Mucosa of rectum (tissue), 2 donors: ENCODE measurements around the gene TCIRG1.
A peak's percentile ranks its signal among the peaks of the same experiment; 100 is the strongest.

Experiments
- H3K27ac ChIP-seq, 2 donors: one replicate each; pipeline ENCODE4 v1.7.0; 2013; ENCODE audit warnings: inconsistent platforms in 2 of 2, low read depth in 2 of 2, low read length in 2 of 2
- H3K27me3 ChIP-seq, 2 donors: one replicate each; pipeline ENCODE4 v1.7.0; 2013; ENCODE audit warnings: low read length in 2 of 2; ENCODE audit not compliant: control insufficient read depth in 2 of 2, insufficient read depth in 2 of 2
- H3K36me3 ChIP-seq, 2 donors: one replicate each; pipeline ENCODE4 v1.7.0; 2013; ENCODE audit warnings: low read length in 2 of 2; ENCODE audit not compliant: control insufficient read depth in 2 of 2, insufficient read depth in 2 of 2
- H3K4me1 ChIP-seq, 2 donors: one replicate each; pipeline ENCODE4 v1.7.0; 2013; ENCODE audit warnings: low read length in 2 of 2, mild to moderate bottlenecking in 1 of 2; ENCODE audit not compliant: control insufficient read depth in 2 of 2, insufficient read depth in 2 of 2
- H3K4me3 ChIP-seq, 2 donors: one replicate each; pipeline ENCODE4 v1.7.0; 2013; ENCODE audit warnings: low read length in 2 of 2
- H3K9ac ChIP-seq, 2 donors: one replicate each; pipeline ENCODE4 v1.7.0; 2013; ENCODE audit warnings: low read length in 2 of 2, low read depth in 1 of 2, mild to moderate bottlenecking in 1 of 2
- H3K9me3 ChIP-seq, 2 donors: one replicate each; pipeline ENCODE4 v1.7.0; 2013; ENCODE audit warnings: low read length in 2 of 2; ENCODE audit not compliant: control insufficient read depth in 2 of 2
- donor health status: healthy.
- donor health status: Normal muscosa, but diverticular disease.

The TCIRG1 gene

GRCh38 chr11:68006606-68007166 is 32.1 kb upstream of the TCIRG1 start:
- Histone ChIP-seq H3K9me3 (no peaks in the 10 kb centered on the region), H3K4me3 (no peak overlapping the region), H3K36me3 (peaks cover 0 to 3% of the 10 kb centered on the region in 2 donors), H3K4me1 (peaks cover 38 to 50% of the 10 kb centered on the region in 2 donors), H3K27ac (no peak overlapping the region), H3K9ac (no peak overlapping the region), H3K27me3 (no peaks in the 10 kb centered on the region)

- no peak overlapping the region for H3K4me3 ChIP-seq
- peak overlapping the region in 1 of 2 donors; percentile 65 for H3K9ac ChIP-seq
- no peaks in the 10 kb centered on the region for H3K9me3 ChIP-seq
- H3K4me1 ChIP-seq = peaks cover 38 to 45% of the 10 kb centered on the region in 2 donors
- H3K27me3 ChIP-seq = no peaks in the 10 kb centered on the region
- peak overlapping the region; percentile 94 to 97 for H3K27ac ChIP-seq
- no peaks in the 10 kb centered on the region for H3K36me3 ChIP-seq
These were observed 31.1 kb upstream of the TCIRG1 start for GRCh38 chr11:68007498-68008380.

- Histone ChIP-seq H3K9me3 (no peaks in the 10 kb centered on the region), H3K9ac (peak overlapping the region; percentile 41 to 65), H3K27me3 (no peaks in the 10 kb centered on the region), H3K4me1 (peaks cover 36 to 44% of the 10 kb centered on the region in 2 donors), H3K27ac (peak overlapping the region; percentile 94 to 97), H3K36me3 (no peaks in the 10 kb centered on the region), H3K4me3 (peak overlapping the region; percentile 38 to 42)
These were observed 30.2 kb upstream of the TCIRG1 start for GRCh38 chr11:68008381-68009337.

GRCh38 chr11:68009391-68010089 is 29.3 kb upstream of the TCIRG1 start:
- H3K27ac ChIP-seq = peak overlapping the region; percentile 94 to 97
- no peaks in the 10 kb centered on the region for H3K36me3 ChIP-seq
- H3K9ac ChIP-seq = peak overlapping the region; percentile 76 to 80
- peaks cover 40 to 48% of the 10 kb centered on the region in 2 donors for H3K4me1 ChIP-seq
- H3K4me3 ChIP-seq = peak overlapping the region; percentile 51 to 66
- H3K27me3 ChIP-seq = no peaks in the 10 kb centered on the region
- H3K9me3 ChIP-seq = no peaks in the 10 kb centered on the region

GRCh38 chr11:68010090-68011041 is 28.5 kb upstream of the TCIRG1 start, which contains the start of gene ALDH3B1:
Gene ALDH3B1, plus strand, starts transcription at chr11:68010327. Its CDS starts 4,971 bp downstream, at chr11:68015298.
- Histone ChIP-seq H3K36me3 (no peaks in the 10 kb centered on the region), H3K9me3 (no peaks in the 10 kb centered on the region), H3K27ac (peak within 1 kb of the TSS; percentile 94 to 97), H3K9ac (peak within 1 kb of the TSS; percentile 76 to 80), H3K27me3 (no peaks in the 10 kb centered on the region), H3K4me1 (peaks cover 45 to 53% of the 10 kb centered on the region in 2 donors), H3K4me3 (peak within 1 kb of the TSS; percentile 51 to 66)

- H3K4me3 ChIP-seq = peak overlapping the region; percentile 51 to 66
- peaks cover 45 to 53% of the 10 kb centered on the region in 2 donors for H3K4me1 ChIP-seq
- H3K27ac ChIP-seq = peak overlapping the region; percentile 94 to 97
- H3K36me3 ChIP-seq = no peaks in the 10 kb centered on the region
- H3K9me3 ChIP-seq = no peaks in the 10 kb centered on the region
- no peaks in the 10 kb centered on the region for H3K27me3 ChIP-seq
- H3K9ac ChIP-seq = peak overlapping the region; percentile 32 to 44
These were observed 27.5 kb upstream of the TCIRG1 start for GRCh38 chr11:68011051-68011943.

- H3K9me3 ChIP-seq = no peaks in the 10 kb centered on the region
- H3K9ac ChIP-seq = no peak overlapping the region
- no peaks in the 10 kb centered on the region for H3K27me3 ChIP-seq
- H3K4me1 ChIP-seq = peaks cover 45 to 60% of the 10 kb centered on the region in 2 donors
- H3K27ac ChIP-seq = peak overlapping the region in 1 of 2 donors; percentile 50
- no peak overlapping the region for H3K4me3 ChIP-seq
- H3K36me3 ChIP-seq = no peaks in the 10 kb centered on the region
These were observed 26.6 kb upstream of the TCIRG1 start for GRCh38 chr11:68012044-68012842.
